GM23338 (cell line): ENCODE measurements around the gene ERF.

Experiments used
- EZH2phosphoT487 ChIP-seq: fragments of 200-600 bp; sonication (generic); IDR thresholded peaks from one replicate; pipeline ENCODE4 v1.8.1; 2018; ENCODE audit warnings: antibody characterized with exemption; ENCODE audit not compliant: unreplicated experiment
- TF ChIP-seq, protein P1 (sequence below), 2 experiments: fragments of 200-600 bp in 1 of 2; sonication (generic) in 1 of 2; conservative IDR thresholded peaks; 2 replicates each; pipeline versions ENCODE4 v1.5.1 to v1.6.1; 2016 to 2017; ENCODE audit warnings: antibody characterized with exemption in 2 of 2, low read depth in 2 of 2, mild to moderate bottlenecking in 2 of 2, moderate library complexity in 1 of 2

DNA sequence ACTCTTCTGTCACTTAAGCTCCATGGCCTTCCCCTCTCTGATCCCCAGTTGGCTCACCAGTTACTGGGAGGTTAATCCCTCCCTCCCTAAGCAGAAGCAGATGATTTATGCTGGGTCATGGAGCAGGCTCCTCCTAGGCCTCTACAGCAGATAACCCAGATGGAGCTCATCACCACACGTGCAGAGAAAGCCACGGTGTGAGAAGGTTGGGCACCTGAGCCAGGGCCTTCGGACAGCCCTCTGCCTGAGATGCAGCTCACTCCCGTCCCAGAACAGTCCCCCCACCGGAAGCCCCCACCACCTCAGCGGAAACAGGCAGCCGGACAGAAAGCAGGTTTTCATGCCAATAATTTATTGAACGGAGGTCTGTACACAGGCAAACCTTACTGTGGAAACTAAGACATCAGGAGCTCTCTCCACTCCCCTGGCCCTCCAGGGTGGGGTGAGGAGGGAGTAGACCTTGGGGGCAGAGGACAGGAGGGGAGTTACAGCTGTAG lies 25.0 kb downstream of the ERF start:
- TF ChIP-seq, protein P1, sequence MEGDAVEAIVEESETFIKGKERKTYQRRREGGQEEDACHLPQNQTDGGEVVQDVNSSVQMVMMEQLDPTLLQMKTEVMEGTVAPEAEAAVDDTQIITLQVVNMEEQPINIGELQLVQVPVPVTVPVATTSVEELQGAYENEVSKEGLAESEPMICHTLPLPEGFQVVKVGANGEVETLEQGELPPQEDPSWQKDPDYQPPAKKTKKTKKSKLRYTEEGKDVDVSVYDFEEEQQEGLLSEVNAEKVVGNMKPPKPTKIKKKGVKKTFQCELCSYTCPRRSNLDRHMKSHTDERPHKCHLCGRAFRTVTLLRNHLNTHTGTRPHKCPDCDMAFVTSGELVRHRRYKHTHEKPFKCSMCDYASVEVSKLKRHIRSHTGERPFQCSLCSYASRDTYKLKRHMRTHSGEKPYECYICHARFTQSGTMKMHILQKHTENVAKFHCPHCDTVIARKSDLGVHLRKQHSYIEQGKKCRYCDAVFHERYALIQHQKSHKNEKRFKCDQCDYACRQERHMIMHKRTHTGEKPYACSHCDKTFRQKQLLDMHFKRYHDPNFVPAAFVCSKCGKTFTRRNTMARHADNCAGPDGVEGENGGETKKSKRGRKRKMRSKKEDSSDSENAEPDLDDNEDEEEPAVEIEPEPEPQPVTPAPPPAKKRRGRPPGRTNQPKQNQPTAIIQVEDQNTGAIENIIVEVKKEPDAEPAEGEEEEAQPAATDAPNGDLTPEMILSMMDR (conservative IDR thresholded peaks at IDR 0.05; ENCODE audit: low read depth in 2 of 2), result no peak
- TF ChIP-seq EZH2phosphoT487, result no peak
